ENCODE measurements around the gene HOTAIR.

DNA sequence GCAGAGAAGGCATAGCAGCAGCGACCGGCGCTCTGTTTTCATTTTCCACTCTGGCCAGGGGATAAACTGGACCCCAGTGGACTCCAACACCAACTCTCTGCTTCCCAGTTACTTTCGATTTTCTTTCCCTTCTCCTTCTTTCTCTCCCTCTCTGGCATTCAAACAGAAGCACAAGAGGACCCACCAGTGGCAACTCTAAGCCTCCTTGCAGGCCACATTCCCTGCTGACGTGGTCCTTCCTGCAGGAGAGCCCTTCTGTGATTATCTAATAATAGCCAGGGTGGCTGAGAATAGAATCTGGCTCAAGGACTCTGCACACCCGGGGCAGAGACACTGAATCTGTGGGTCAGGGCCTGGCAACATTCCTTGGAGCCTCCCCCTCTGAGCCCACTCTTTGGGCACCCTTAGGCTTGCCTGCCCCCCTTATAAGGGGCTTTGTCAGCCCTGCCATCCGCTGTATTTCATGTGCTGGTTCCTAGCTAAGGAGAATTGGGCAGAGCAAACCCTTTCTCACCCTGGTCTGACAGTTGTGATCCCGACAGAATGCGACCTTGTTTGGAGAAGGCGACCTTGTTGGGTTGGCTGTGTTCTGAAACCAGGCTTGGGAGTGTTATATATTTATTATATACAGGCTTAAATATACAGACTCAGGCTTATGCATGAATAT, 45.3 kb upstream of the HOTAIR start:
- TF ChIP-seq, protein P1, sequence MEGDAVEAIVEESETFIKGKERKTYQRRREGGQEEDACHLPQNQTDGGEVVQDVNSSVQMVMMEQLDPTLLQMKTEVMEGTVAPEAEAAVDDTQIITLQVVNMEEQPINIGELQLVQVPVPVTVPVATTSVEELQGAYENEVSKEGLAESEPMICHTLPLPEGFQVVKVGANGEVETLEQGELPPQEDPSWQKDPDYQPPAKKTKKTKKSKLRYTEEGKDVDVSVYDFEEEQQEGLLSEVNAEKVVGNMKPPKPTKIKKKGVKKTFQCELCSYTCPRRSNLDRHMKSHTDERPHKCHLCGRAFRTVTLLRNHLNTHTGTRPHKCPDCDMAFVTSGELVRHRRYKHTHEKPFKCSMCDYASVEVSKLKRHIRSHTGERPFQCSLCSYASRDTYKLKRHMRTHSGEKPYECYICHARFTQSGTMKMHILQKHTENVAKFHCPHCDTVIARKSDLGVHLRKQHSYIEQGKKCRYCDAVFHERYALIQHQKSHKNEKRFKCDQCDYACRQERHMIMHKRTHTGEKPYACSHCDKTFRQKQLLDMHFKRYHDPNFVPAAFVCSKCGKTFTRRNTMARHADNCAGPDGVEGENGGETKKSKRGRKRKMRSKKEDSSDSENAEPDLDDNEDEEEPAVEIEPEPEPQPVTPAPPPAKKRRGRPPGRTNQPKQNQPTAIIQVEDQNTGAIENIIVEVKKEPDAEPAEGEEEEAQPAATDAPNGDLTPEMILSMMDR (IDR thresholded peaks at IDR 0.05; ENCODE audit: insufficient read depth, low read depth, low read length) = no peak
- peak; percentile 6 for TF ChIP-seq EZH2 (IDR thresholded peaks at IDR 0.05; ENCODE audit: insufficient read depth, low read length)

Measured in astrocyte (in vitro differentiated cells and primary cell).